Astrocyte (in vitro differentiated cells and primary cell): ENCODE results near the gene ATL1. TPM values are rescaled to one million over a fixed set of nuclear protein-coding genes. Genes with fewer than 3 reads are reported as not detected.

ENCODE experiments used
- DNase-seq: peaks from one replicate; pipeline ENCODE4 v3.0.0-alpha.2; 2010; ENCODE audit warnings: low read depth
- FAIRE-seq: peaks from 2 replicates; lab custom pipeline; 2011; peaks lifted over from hg19 to GRCh38; lab: Jason Lieb, UNC
- H2AFZ ChIP-seq: 2 replicates; pipeline ENCODE4 v1.6.0; 2012; ENCODE audit warnings: low read depth, low read length, inconsistent platforms
- H3K27ac ChIP-seq: 2 replicates; pipeline ENCODE4 v1.5.1; 2011; ENCODE audit warnings: low read depth, low read length, inconsistent platforms
- H3K27me3 ChIP-seq: 2 replicates; pipeline ENCODE4 v1.6.0; 2011; ENCODE audit warnings: low read length, inconsistent platforms; ENCODE audit not compliant: insufficient read depth
- H3K36me3 ChIP-seq: 2 replicates; pipeline ENCODE4 v1.5.1; 2011; ENCODE audit warnings: low read length, inconsistent platforms; ENCODE audit not compliant: insufficient read depth
- H3K4me1 ChIP-seq: 2 replicates; pipeline ENCODE4 v1.5.1; 2011; ENCODE audit warnings: low read length, inconsistent platforms; ENCODE audit not compliant: insufficient read depth
- H3K4me2 ChIP-seq: 2 replicates; pipeline ENCODE4 v1.6.0; 2012; ENCODE audit warnings: low read length, inconsistent platforms
- H3K4me3 ChIP-seq: 2 replicates; pipeline ENCODE4 v1.5.1; 2011; ENCODE audit warnings: low read depth, mild to moderate bottlenecking, low read length, inconsistent platforms; ENCODE audit not compliant: insufficient read depth
- H3K79me2 ChIP-seq: 2 replicates; pipeline ENCODE4 v1.6.0; 2012; ENCODE audit warnings: mild to moderate bottlenecking, low read length, inconsistent platforms; ENCODE audit not compliant: insufficient read depth
- H3K9ac ChIP-seq: 2 replicates; pipeline ENCODE4 v1.6.0; 2012; ENCODE audit warnings: mild to moderate bottlenecking, low read length, inconsistent platforms
- H3K9me3 ChIP-seq: 2 replicates; pipeline ENCODE4 v1.5.1; 2012; ENCODE audit warnings: low read depth, mild to moderate bottlenecking, low read length, inconsistent platforms; ENCODE audit not compliant: insufficient read depth
- H4K20me1 ChIP-seq: 2 replicates; pipeline ENCODE4 v1.6.0; 2012; ENCODE audit warnings: low read length, inconsistent platforms; ENCODE audit not compliant: insufficient read depth
- H3K27ac Mint-ChIP-seq: one replicate; pipeline ENCODE4 v1.8.0; 2021; ENCODE audit warnings: mild to moderate bottlenecking, mixed read lengths; ENCODE audit not compliant: unreplicated experiment
- H3K27me3 Mint-ChIP-seq: one replicate; pipeline ENCODE4 v1.8.0; 2021; ENCODE audit warnings: low read depth, mixed read lengths; ENCODE audit not compliant: unreplicated experiment
- H3K36me3 Mint-ChIP-seq: one replicate; pipeline ENCODE4 v1.8.0; 2021; ENCODE audit warnings: low read depth, mixed read lengths; ENCODE audit not compliant: unreplicated experiment
- H3K4me1 Mint-ChIP-seq: one replicate; pipeline ENCODE4 v1.8.0; 2021; ENCODE audit warnings: low read depth, mixed read lengths; ENCODE audit not compliant: unreplicated experiment
- H3K4me3 Mint-ChIP-seq: one replicate; pipeline ENCODE4 v1.8.0; 2021; ENCODE audit warnings: mild to moderate bottlenecking, moderate library complexity, mixed read lengths; ENCODE audit not compliant: unreplicated experiment
- H3K9me3 Mint-ChIP-seq: one replicate; pipeline ENCODE4 v1.8.0; 2021; ENCODE audit warnings: mild to moderate bottlenecking, mixed read lengths; ENCODE audit not compliant: unreplicated experiment
- EZH2 ChIP-seq: IDR thresholded peaks from 2 replicates; pipeline ENCODE4 v1.6.1; 2012; ENCODE audit warnings: mild to moderate bottlenecking, low read length, inconsistent platforms; ENCODE audit not compliant: insufficient read depth
- total RNA-seq: library from RNA; stranded (reverse); gene quantifications from 2 replicates; pipeline ENCODE4 v1.2.1, GENCODE V29; 2021
- TF ChIP-seq, protein P1 (sequence below): IDR thresholded peaks from 2 replicates; pipeline ENCODE4 v1.5.1; 2011; ENCODE audit warnings: low read depth, mild to moderate bottlenecking, inconsistent platforms, low read length, moderate library complexity; ENCODE audit not compliant: insufficient read depth

ATL1 gene
- total RNA-seq, 1 donor from 2014 or later: 15.8 TPM

DNA sequence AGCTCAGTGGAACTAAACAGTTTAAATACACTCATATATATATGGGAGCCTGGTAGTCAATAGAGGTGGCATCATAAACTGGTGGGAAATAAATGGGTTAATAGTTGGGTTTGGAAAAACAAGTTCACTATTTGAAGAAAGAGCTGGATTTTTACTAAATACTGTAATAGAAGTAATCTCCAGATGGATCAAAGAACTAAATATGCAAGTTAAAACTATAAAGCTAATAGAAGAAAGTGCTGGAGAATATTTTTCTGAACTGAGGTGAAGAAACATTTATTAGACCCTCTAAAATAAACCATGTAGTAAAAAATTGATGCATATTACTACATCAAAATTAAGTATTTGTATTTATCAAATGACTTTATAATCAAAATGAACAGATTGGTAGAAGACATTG, 38.8 kb downstream of the ATL1 start:
- no peak overlapping the region for H3K27ac ChIP-seq
- TF ChIP-seq, protein P1, sequence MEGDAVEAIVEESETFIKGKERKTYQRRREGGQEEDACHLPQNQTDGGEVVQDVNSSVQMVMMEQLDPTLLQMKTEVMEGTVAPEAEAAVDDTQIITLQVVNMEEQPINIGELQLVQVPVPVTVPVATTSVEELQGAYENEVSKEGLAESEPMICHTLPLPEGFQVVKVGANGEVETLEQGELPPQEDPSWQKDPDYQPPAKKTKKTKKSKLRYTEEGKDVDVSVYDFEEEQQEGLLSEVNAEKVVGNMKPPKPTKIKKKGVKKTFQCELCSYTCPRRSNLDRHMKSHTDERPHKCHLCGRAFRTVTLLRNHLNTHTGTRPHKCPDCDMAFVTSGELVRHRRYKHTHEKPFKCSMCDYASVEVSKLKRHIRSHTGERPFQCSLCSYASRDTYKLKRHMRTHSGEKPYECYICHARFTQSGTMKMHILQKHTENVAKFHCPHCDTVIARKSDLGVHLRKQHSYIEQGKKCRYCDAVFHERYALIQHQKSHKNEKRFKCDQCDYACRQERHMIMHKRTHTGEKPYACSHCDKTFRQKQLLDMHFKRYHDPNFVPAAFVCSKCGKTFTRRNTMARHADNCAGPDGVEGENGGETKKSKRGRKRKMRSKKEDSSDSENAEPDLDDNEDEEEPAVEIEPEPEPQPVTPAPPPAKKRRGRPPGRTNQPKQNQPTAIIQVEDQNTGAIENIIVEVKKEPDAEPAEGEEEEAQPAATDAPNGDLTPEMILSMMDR: no peak
- no peak for TF ChIP-seq EZH2
- Mint-ChIP-seq H3K4me3 (no peak overlapping the region), H3K36me3 (peaks cover 8% of the 10 kb centered on the region), H3K9me3 (no peaks in the 10 kb centered on the region), H3K27me3 (no peaks in the 10 kb centered on the region), H3K27ac (no peak overlapping the region), H3K4me1 (peaks cover 21% of the 10 kb centered on the region)
- no peaks in the 10 kb centered on the region for H3K79me2 ChIP-seq
- H4K20me1 ChIP-seq: no peaks in the 10 kb centered on the region
- H2AFZ ChIP-seq: no peak overlapping the region
- no peak overlapping the region for H3K4me3 ChIP-seq
- DNase-seq: no peak
- H3K4me2 ChIP-seq: no peak overlapping the region
- no peak for FAIRE-seq
- H3K9me3 ChIP-seq: no peaks in the 10 kb centered on the region
- H3K27me3 ChIP-seq: no peaks in the 10 kb centered on the region
- no peak overlapping the region for H3K9ac ChIP-seq
- H3K36me3 ChIP-seq: no peaks in the 10 kb centered on the region
- H3K4me1 ChIP-seq: peaks cover 9% of the 10 kb centered on the region

DNA sequence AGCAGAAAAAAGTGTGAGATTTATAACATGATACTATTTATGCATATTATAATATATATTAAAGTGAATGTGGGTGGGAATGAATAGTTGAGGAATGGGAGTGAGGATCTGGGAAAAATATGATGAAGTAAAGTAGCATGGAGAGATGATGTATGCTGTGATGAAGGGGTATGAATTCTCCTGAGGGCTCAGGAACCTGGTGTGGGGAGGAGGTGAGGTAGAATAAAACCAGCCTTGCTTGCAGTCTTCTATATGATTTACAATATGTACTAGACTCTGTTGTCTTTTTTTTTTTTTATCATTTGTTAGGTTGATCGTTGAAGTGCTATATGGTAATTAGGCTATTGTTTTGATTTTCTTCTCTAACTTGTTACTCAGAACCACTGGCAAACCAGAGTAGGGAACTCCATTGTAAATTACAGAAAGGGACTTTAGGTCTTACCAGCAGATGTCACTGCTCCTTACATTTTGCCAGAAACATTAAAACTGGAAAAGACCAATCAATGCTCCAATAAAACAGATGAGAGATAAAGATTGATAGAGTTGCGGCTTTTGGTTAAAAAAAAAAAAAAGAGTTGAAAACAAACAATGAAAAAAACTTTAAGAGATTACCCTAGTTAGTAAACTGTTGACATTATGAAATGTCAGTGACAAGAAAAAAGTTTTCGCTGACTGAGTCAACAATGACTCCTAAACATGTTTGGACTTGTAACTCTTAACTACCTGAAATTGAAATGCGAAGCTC, 39.9 kb downstream of the ATL1 start:
- Histone ChIP-seq H3K27ac (no peak overlapping the region), H4K20me1 (no peaks in the 10 kb centered on the region), H3K4me2 (peak overlapping the region; percentile 20), H3K79me2 (no peaks in the 10 kb centered on the region), H2AFZ (no peak overlapping the region), H3K27me3 (no peaks in the 10 kb centered on the region), H3K9me3 (no peaks in the 10 kb centered on the region), H3K9ac (no peak overlapping the region), H3K4me1 (peaks cover 9% of the 10 kb centered on the region), H3K4me3 (no peak overlapping the region), H3K36me3 (no peaks in the 10 kb centered on the region)
- DNase-seq: peak; percentile 31
- H3K36me3 Mint-ChIP-seq: peaks cover 5% of the 10 kb centered on the region
- TF ChIP-seq, protein P1: peak; percentile 61
- no peak for TF ChIP-seq EZH2
- FAIRE-seq: peak; percentile 76
- H3K4me3 Mint-ChIP-seq: no peak overlapping the region
- no peaks in the 10 kb centered on the region for H3K27me3 Mint-ChIP-seq
- H3K9me3 Mint-ChIP-seq: no peaks in the 10 kb centered on the region
- peaks cover 22% of the 10 kb centered on the region for H3K4me1 Mint-ChIP-seq
- peak overlapping the region; percentile 67 for H3K27ac Mint-ChIP-seq

DNA sequence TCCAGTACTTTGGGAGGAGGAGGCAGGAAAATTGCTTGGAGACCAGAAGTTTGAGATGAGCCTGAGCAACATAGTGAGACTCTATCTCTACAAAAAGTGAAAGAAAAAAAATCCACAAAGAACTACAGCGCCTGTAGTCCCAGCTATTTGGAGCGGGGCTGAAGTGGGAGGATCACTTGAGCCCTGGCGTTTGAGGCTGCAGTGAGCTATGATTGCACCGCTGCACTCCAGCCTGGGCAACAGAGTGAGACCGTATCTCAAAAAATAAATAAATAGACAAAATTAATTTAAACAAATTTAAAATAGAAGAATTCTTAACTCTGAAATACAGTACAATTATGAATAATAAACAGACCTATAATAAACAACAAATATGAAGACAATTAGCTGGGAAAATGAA, 40.9 kb downstream of the ATL1 start:
- TF ChIP-seq, protein P1: no peak
- TF ChIP-seq EZH2: no peak
- H3K79me2 ChIP-seq: no peaks in the 10 kb centered on the region
- Mint-ChIP-seq H3K4me3 (no peak overlapping the region), H3K27ac (peak overlapping the region; percentile 64), H3K27me3 (no peaks in the 10 kb centered on the region), H3K4me1 (peaks cover 24% of the 10 kb centered on the region), H3K36me3 (peaks cover 5% of the 10 kb centered on the region), H3K9me3 (no peaks in the 10 kb centered on the region)
- H3K27ac ChIP-seq: peak overlapping the region; percentile 35
- FAIRE-seq: no peak
- no peak overlapping the region for H3K9ac ChIP-seq
- peaks cover 9% of the 10 kb centered on the region for H3K4me1 ChIP-seq
- H2AFZ ChIP-seq: no peak overlapping the region
- no peaks in the 10 kb centered on the region for H3K9me3 ChIP-seq
- DNase-seq: peak; percentile 27
- no peaks in the 10 kb centered on the region for H4K20me1 ChIP-seq
- peak overlapping the region; percentile 25 for H3K4me2 ChIP-seq
- H3K36me3 ChIP-seq: no peaks in the 10 kb centered on the region
- no peak overlapping the region for H3K4me3 ChIP-seq
- H3K27me3 ChIP-seq: no peaks in the 10 kb centered on the region
